NT2/D1 (cell line): ENCODE data around the gene TBXAS1.

Experiments
- SUZ12 ChIP-seq: IDR thresholded peaks from 2 replicates; pipeline ENCODE4 v1.6.1; 2011; ENCODE audit not compliant: insufficient read length, insufficient read depth; ENCODE audit errors: extremely low read depth
- YY1 ChIP-seq: IDR thresholded peaks from 2 replicates; pipeline ENCODE4 v1.6.1; 2011; ENCODE audit not compliant: insufficient read length, insufficient read depth
- ZNF274 ChIP-seq: IDR thresholded peaks from 2 replicates; pipeline ENCODE4 v1.6.1; 2011; ENCODE audit warnings: mild to moderate bottlenecking, low read depth, low read length

DNA sequence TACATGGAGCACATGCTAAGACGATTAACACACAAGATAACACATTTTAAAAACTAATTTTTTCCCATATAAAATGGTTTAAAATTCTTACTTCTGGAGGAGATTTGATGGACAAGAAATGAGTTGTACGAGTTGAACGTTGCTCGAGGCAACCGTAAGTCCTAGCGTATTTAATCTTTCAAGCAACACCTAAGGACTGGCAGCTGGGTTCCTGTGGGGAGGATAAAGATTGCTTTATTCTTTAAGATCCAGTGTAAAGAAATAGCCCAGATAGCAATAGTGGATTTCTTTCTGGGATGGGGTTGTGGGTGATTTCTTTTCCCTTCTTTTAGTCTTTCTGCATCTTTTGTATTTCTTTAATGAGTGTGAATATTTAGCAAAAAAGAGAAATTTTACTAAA is 9.8 kb downstream of the TBXAS1 start:
- no peak for TF ChIP-seq YY1
- TF ChIP-seq SUZ12, result no peak
- TF ChIP-seq ZNF274, result no peak
